NCI-H510A treated with DMSO at 0.1 percent for 48 hours (cell line): Measurements from ENCODE around the gene FBXW2.
A peak's percentile ranks its signal among the peaks of the same experiment; 100 is the strongest.

ENCODE experiments used
- DNase-seq: peaks from one replicate; lab custom pipeline; 2025; lab: John Stamatoyannopoulos, UW

Gene FBXW2

GRCh38 chr9:120742951-120743416 is 50.2 kb downstream of the FBXW2 start:
- peak; percentile 11 for DNase-seq

DNA sequence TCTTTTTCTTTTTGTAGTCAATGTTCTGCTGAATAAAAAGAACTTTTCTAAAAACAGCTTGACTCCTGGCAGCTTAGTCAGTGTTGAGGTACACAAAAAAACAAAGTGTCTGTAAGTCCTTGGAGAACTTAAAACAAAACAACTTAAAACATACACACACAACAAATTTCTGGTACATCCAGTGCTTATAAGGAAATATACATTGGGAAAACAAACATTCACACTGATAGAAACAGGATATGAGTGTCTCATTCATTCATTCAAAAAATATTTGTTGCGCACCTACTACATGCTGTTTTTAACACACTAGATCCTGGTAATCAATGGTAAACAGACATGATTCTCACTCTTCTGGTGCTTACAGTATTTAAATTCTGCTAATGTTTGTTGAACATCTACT is 51.5 kb downstream of the FBXW2 start:
- no peak for DNase-seq

GRCh38 chr9:120741191-120741590 is 52.0 kb downstream of the FBXW2 start:
- DNase-seq: no peak

- DNase-seq: no peak
These were observed 53.1 kb downstream of the FBXW2 start for GRCh38 chr9:120740132-120740531.

GRCh38 chr9:120737416-120738165 is 55.6 kb downstream of the FBXW2 start:
- DNase-seq: no peak

GRCh38 chr9:120736881-120737280 is 56.3 kb downstream of the FBXW2 start:
- DNase-seq: no peak

GRCh38 chr9:120735415-120736126 is 57.6 kb downstream of the FBXW2 start:
- no peak for DNase-seq

DNA sequence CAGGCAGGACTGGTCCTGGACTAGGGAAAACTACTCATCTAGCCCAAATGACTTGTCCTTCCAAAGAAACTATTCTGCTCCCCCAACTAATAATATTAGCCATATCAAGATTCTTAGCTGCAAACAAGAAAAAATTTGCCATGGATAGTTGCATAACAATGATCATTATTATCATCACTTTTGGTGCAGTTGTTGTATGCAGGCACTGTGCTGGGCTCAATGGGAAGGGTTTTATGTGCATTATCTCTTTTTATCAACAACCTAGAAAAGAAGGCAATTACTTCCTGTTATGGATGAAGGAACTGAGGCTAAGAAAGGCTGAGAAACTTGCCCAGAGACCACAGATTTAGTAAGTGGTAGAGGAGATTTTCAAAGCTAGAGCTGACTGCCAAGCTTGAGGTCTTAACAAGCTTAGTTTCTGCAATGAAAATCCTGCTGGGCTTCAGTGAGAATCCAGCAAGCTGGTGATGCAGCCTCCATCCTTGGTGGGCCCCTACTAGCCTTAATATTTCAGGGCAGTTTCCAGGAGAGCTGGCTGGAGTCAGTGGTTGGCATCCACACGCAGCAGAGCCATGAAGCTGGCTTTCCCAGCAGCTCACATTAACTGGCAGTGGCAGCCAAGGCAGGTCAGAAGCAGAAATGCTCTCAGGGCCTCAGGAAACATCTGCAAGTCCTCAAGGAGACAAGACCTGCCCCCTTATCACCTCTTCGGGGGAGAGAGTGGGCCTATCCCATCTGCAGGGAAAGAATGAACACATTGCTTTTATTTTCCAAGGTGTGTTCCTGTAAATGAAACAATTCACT is 58.4 kb downstream of the FBXW2 start:
- no peak for DNase-seq

GRCh38 chr9:120733190-120733589 is 60.0 kb downstream of the FBXW2 start:
- DNase-seq: no peak

DNA sequence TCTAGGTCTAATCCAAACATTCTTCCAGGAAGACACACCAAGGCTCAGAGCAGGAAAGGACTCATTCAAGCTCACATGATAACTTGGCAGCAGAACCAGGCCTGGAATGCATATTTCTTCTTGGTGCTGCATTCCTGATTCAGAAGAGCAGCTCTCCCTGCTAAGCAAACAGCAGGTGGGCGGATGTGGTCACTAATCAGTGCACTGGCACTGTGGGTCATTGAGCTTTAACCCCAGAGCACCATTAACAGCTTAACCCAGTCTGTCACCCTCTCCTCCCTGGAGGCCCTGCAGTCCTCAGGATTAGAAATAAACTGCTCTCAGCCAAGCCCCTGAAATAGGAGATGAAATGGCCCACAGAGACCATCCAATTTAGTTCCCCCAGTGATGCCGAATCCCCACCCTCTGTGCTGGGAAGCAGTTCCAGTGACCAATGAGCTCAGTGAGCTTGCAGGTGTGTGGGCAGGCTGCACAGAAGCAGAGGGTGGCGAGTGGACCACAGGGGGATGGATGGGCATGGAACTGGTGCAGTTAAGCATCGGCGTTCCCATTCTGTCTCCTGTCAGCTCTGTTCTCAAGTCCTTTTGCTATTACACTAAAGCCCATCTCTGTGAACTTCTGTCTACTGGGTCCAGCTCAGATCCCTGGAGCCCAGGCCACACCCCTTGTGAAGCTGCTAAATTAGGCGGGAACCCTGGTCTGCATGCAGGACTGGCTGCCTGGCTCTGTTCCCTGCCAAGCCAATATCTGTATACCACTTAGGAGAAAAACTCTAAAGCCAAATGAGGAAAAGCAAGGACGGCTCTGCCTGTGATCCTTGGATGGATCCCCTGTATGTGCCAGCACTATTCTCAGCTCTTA is 62.3 kb downstream of the FBXW2 start:
- DNase-seq: no peak

- DNase-seq: no peak
These were observed 63.4 kb downstream of the FBXW2 start for GRCh38 chr9:120729791-120730241.

DNA sequence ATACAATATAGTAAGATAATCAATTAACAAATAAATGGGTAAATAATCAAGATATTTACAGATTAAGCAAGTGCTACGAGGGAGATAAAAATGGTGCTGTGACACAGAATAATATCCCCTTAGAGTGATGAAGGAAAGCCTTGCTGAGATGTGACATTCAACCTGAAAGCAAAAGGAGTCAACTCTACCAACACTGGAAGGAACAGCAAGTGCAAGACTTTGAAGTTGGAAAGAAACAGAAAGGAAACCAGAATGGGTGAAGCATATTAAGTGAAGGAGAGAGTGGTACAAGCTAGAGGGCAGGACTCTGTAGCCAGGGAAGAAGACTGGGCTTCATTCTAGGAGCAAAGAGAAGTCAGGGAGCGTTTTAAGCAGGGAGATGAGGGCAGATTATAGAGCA is 66.7 kb downstream of the FBXW2 start:
- DNase-seq: no peak

DNA sequence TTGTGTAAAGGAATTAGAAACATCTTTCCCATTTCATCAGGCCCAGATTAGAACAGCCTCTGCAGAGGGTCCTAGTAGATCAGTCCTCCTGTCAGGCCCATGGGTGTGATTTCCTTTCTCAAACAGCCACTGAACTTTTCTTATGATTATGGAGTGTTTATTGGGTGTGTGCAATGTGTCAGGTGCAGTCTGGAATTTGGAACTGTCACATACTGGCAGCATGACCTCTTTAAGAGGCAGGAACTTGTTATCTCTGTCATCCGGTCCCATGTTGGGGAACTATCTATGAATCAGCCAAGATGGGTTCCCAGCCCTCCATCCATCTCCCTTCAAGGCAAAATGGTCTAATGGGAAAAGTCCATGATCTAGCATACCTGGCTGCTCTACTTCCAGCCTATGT is 67.3 kb downstream of the FBXW2 start:
- no peak for DNase-seq

DNA sequence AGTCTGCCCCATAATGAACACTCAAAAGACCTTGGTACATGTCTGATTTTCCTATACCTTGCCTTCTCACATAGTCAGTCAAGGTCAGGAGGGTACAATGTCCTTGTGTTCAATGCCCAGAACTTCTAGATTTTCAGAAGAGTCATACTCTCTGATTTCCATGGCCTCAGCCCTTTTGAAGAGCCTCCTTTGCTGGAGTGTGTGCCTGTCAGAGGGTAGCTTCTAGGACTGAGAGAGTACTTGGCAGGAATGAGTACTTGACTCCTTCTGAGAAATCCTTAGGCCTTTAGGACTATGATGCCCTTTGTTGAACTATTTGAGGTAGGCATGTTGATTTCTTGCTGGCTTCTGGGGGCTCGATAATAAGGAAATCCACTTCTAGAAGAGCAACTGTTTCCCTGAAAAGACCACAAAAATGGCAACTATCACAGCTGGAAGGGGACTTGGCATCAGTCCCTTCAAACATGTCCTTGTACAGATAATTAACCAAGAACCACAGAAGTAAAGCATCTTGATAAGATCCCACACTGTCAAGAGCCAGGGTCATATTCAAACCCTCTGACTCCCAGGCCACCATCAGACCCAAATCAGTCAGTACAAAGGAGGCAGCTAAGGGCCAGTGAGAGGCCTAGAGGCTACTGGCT is 68.3 kb downstream of the FBXW2 start:
- no peak for DNase-seq

DNA sequence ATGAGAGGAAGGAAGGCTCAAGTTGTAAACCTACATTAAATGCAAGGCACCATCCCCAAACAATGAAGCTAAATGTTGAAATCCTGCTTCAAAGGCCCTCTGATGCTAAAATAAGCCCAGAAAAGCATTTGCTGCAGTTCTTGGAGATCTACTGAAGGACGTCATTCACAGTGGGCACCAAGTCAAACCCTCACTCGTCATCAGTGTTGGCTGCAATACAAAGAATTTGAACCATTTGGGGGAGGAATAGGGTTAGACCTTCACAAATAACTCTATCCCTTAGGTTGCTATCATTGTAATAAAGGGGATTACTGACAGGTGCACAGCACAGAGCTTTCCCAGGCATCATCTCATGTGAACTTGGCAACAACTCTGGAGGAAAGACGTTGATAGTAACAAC is 69.7 kb downstream of the FBXW2 start:
- no peak for DNase-seq

- no peak for DNase-seq
These were observed 72.8 kb downstream of the FBXW2 start for GRCh38 chr9:120720404-120720803.

DNA sequence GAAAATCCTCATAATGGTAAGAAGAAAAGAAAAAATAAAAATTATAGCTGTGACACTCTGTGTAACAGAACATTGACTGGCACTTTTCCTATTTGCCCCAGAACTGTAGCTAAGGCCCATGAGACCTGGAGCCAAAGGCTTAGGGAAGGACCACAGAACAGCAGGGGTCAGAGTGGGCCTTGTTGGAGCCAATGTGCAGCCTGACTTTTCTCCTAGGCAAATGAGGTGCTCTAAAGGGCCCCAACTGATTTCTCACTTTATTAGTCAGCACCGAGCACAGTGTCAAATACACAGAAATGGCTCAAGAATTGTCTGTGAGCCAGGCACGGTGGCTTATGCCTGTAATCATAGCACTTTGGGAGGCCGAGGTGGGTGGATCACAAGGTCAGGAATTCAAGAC is 74.9 kb downstream of the FBXW2 start:
- DNase-seq: no peak

DNA sequence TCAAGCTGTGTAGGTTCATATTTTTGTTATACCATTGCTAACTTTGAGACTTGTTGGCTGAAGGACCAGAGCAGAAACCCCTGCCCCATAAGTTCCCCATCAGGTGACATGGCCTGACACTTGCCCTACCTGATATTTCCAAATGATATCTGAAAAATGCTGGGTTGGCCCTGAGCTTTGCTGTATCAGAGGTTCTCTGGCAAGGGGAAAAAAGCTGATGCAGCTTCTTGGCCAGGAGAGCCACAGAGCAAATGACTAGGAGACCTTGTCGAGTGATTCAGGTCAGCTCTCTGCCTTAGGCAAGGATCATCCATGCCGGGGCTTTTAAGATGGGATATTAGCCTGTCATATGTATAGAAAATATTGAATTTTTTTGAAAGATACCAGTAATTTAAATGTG is 76.0 kb downstream of the FBXW2 start:
- DNase-seq: no peak

GRCh38 chr9:120716483-120716882 is 76.7 kb downstream of the FBXW2 start:
- DNase-seq: no peak

DNA sequence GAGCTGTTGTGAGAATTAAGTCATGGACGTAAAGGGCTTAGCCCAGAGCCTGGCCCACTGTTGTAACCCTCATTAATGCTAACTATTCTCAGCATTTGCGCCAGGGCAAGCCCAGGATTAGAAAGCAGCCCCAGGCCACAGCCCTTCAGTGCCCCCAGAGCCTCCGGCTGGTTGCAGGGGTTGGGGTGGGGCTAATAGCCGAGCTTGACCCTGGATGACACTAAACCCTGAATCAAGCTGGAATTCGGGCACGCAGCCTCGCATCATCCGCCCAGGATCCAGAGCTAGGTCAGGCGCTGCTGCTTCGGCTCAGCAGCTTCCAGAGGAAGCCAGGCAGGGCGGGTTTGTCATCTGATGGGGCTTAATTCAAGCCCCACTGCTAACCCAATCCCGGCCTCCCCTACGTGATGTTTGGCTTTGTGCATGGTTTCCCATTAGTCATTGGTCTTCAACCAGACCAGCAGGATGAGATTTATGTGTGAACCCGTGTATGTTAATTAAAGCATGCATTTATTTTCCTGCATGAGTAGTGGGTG is 77.8 kb downstream of the FBXW2 start:
- DNase-seq: peak; percentile 40

GRCh38 chr9:120714846-120715388 is 78.3 kb downstream of the FBXW2 start:
- DNase-seq: no peak
